Keratinocyte (primary cell): Measurements from ENCODE around the gene MSH2. TPM values are rescaled to one million over a fixed set of nuclear protein-coding genes. Genes with fewer than 3 reads are reported as not detected.

Experiments used
- DNase-seq: peaks from one replicate; pipeline ENCODE4 v3.0.0-alpha.2; 2011; ENCODE audit warnings: low read depth, missing footprints, low spot score
- FAIRE-seq: peaks from 2 replicates; lab custom pipeline; 2011; peaks lifted over from hg19 to GRCh38; lab: Jason Lieb, UNC
- H2AFZ ChIP-seq: 2 replicates; pipeline ENCODE4 v1.6.0; 2012; ENCODE audit warnings: low read length, control low read depth, inconsistent platforms; ENCODE audit not compliant: control insufficient read depth
- H3K27ac ChIP-seq: 2 replicates; pipeline ENCODE4 v1.5.1; 2011; ENCODE audit warnings: low read length; ENCODE audit not compliant: control insufficient read depth, insufficient read depth
- H3K27me3 ChIP-seq: 3 replicates; pipeline ENCODE4 v1.6.0; 2011; ENCODE audit warnings: low read length; ENCODE audit not compliant: control insufficient read depth, insufficient read depth; ENCODE audit errors: extremely low read depth
- H3K36me3 ChIP-seq, 2 experiments: 2 replicates in 1 of 2; 3 replicates in 1 of 2; pipeline ENCODE4 v1.5.1; 2011; ENCODE audit warnings: low read length in 2 of 2, mild to moderate bottlenecking in 1 of 2; ENCODE audit not compliant: control insufficient read depth in 2 of 2, insufficient read depth in 2 of 2; ENCODE audit errors: extremely low read depth in 1 of 2
- H3K4me1 ChIP-seq: 3 replicates; pipeline ENCODE4 v1.5.1; 2011; ENCODE audit warnings: low read length; ENCODE audit not compliant: control insufficient read depth, insufficient read depth; ENCODE audit errors: extremely low read depth
- H3K4me2 ChIP-seq: 3 replicates; pipeline ENCODE4 v1.6.0; 2011; ENCODE audit warnings: low read depth, low read length; ENCODE audit not compliant: control insufficient read depth, insufficient read depth; ENCODE audit errors: extremely low read depth
- H3K4me3 ChIP-seq, 3 experiments: fragments of 200-600 bp in 1 of 3; sonication (generic) in 1 of 3; 2 replicates in 2 of 3; 3 replicates in 1 of 3; pipeline ENCODE4 v1.5.1; 2011 to 2016; ENCODE audit warnings: low read length in 3 of 3, mild to moderate bottlenecking in 3 of 3, control low read depth in 2 of 3, inconsistent platforms in 1 of 3, low read depth in 1 of 3, mixed read lengths in 1 of 3, mixed run types in 1 of 3, moderate library complexity in 1 of 3; ENCODE audit not compliant: control insufficient read depth in 2 of 3, insufficient read depth in 2 of 3; ENCODE audit errors: extremely low read depth in 1 of 3
- H3K79me2 ChIP-seq: 2 replicates; pipeline ENCODE4 v1.6.0; 2012; ENCODE audit warnings: low read length; ENCODE audit not compliant: control insufficient read depth, insufficient read depth
- H3K9ac ChIP-seq: 3 replicates; pipeline ENCODE4 v1.6.0; 2011; ENCODE audit warnings: low read length; ENCODE audit not compliant: control insufficient read depth, insufficient read depth; ENCODE audit errors: extremely low read depth
- H3K9me1 ChIP-seq: 3 replicates; pipeline ENCODE4 v1.6.0; 2011; ENCODE audit warnings: low read length; ENCODE audit not compliant: control insufficient read depth, insufficient read depth; ENCODE audit errors: extremely low read depth
- H3K9me3 ChIP-seq: 2 replicates; pipeline ENCODE4 v1.5.1; 2012; ENCODE audit warnings: low read depth, low read length; ENCODE audit not compliant: control insufficient read depth
- H4K20me1 ChIP-seq: 3 replicates; pipeline ENCODE4 v1.6.0; 2011; ENCODE audit warnings: low read length; ENCODE audit not compliant: control insufficient read depth, insufficient read depth; ENCODE audit errors: extremely low read depth
- EZH2 ChIP-seq: IDR thresholded peaks from one replicate; pipeline ENCODE4 v1.6.1; 2012; ENCODE audit warnings: inconsistent platforms, mild to moderate bottlenecking, low read length, moderate library complexity
- dilution Hi-C: fragments of 300-500 bp; cut with MboI; formaldehyde crosslinking; loops from one replicate; pipeline ENCODE4 v1.7.0; 2020; ENCODE audit warnings: low sequenced_read_pairs; ENCODE audit not compliant: extremely low pct_ligation_motif_present
- polyA plus RNA-seq, 5 experiments: library from polyadenylated mRNA; depleted of rRNA in 3 of 5; stranded (reverse) in 3 of 5; stranded (forward) in 1 of 5; unstranded in 1 of 5; fragments of >200 nt; gene quantifications; 1 replicate in 1 of 5; 2 replicates in 3 of 5; 3 replicates in 1 of 5; pipeline versions ENCODE4 v1.2.1 to v1.2.3, GENCODE V29; 2011 to 2012; ENCODE audit warnings: missing spikeins in 2 of 5, low read depth in 1 of 5, low replicate concordance in 1 of 5
- TF ChIP-seq, protein P1 (sequence below), 3 experiments: IDR thresholded peaks in 1 of 3; conservative IDR thresholded peaks in 1 of 3; optimal IDR thresholded peaks in 1 of 3; 2 replicates in 2 of 3; 3 replicates in 1 of 3; pipeline versions ENCODE3 to v1.5.1; 2011; ENCODE audit warnings: low read length in 3 of 3, mild to moderate bottlenecking in 3 of 3, moderate library complexity in 2 of 3, control low read depth in 1 of 3, inconsistent platforms in 1 of 3; ENCODE audit not compliant: insufficient read depth in 2 of 3; ENCODE audit errors: extremely low read depth in 1 of 3

The MSH2 gene
- polyA plus RNA-seq, 1 donor (not counting 4 experiments of a cell fraction or from before 2014, with no cell fraction given): 16.8 TPM

DNA sequence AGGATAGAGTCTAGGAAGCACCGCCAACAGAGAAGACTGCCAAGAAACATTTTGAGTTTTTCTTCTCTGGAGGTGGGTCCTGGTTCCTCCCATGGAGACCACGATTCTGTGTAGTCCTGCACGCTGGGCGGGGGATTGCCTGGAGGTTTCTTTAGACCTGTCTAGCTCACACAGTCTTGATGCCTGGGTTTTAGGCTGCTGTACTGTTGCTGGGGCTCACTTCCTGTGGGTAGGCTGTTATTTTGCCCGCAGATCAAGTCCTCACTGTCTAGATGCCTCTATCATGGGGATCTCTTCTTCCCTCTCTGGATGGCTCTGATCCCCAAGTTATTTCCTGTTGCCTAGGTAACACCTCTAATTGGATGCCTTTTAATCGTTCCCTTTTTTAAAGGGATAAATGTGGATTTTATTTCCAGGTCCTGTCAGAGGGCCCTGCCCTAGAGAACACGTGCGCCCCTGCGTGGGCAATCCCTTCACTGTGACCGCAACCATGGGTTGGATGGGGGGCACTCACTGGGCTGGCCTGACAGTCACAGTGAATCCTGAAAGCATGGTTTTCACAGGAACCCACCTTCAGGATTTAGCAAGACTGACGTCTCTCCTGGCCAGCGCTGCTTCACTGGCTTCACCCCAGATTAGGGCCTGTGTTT is 115.7 kb downstream of the MSH2 start:
- H3K9me1 ChIP-seq: no peaks in the 10 kb centered on the region
- no peaks in the 10 kb centered on the region for H3K36me3 ChIP-seq
- H2AFZ ChIP-seq: no peak overlapping the region
- TF ChIP-seq EZH2: no peak
- TF ChIP-seq, protein P1, sequence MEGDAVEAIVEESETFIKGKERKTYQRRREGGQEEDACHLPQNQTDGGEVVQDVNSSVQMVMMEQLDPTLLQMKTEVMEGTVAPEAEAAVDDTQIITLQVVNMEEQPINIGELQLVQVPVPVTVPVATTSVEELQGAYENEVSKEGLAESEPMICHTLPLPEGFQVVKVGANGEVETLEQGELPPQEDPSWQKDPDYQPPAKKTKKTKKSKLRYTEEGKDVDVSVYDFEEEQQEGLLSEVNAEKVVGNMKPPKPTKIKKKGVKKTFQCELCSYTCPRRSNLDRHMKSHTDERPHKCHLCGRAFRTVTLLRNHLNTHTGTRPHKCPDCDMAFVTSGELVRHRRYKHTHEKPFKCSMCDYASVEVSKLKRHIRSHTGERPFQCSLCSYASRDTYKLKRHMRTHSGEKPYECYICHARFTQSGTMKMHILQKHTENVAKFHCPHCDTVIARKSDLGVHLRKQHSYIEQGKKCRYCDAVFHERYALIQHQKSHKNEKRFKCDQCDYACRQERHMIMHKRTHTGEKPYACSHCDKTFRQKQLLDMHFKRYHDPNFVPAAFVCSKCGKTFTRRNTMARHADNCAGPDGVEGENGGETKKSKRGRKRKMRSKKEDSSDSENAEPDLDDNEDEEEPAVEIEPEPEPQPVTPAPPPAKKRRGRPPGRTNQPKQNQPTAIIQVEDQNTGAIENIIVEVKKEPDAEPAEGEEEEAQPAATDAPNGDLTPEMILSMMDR (optimal IDR thresholded peaks at IDR 0.05 in 1 of 3, IDR thresholded peaks at IDR 0.05 in 1 of 3, conservative IDR thresholded peaks at IDR 0.05 in 1 of 3; ENCODE audit: extremely low read depth in 1 of 3, insufficient read depth in 2 of 3, low read length in 3 of 3): no peak
- H3K4me2 ChIP-seq: no peak overlapping the region
- no peak for DNase-seq
- no peak overlapping the region for H3K27ac ChIP-seq
- no peaks in the 10 kb centered on the region for H3K4me1 ChIP-seq
- no peak for FAIRE-seq
- dilution Hi-C loops: no loop called here
- H3K9ac ChIP-seq: no peak overlapping the region
- peaks cover 27% of the 10 kb centered on the region for H3K27me3 ChIP-seq
- H3K9me3 ChIP-seq: no peaks in the 10 kb centered on the region
- H3K79me2 ChIP-seq: no peaks in the 10 kb centered on the region
- H3K4me3 ChIP-seq: no peak overlapping the region
- no peaks in the 10 kb centered on the region for H4K20me1 ChIP-seq

DNA sequence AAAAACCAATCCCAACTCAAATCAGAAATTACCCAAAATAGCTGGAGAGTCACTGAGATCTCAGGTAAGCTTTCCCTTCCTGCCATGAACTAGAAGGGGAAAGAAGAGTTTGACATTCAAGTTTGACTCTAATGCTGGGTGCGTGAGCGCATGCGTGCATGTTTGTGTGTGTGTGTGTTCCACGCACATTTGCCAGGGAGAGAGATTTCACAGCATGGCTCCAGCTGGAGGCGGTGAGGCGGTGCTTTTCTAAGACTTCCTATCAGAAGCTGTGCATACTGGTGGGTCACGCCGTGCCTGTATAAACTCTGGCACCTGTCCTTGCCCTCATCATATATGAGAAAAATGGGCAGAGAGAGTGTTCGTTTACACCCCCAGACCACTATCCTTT is 116.2 kb downstream of the MSH2 start:
- H3K9ac ChIP-seq: no peak overlapping the region
- H3K4me2 ChIP-seq: no peak overlapping the region
- H3K9me3 ChIP-seq: no peaks in the 10 kb centered on the region
- H3K27ac ChIP-seq: no peak overlapping the region
- H3K27me3 ChIP-seq: peaks cover 29% of the 10 kb centered on the region
- H3K9me1 ChIP-seq: no peaks in the 10 kb centered on the region
- H3K4me3 ChIP-seq: no peak overlapping the region
- no peaks in the 10 kb centered on the region for H3K79me2 ChIP-seq
- no peaks in the 10 kb centered on the region for H4K20me1 ChIP-seq
- DNase-seq: no peak
- FAIRE-seq: no peak
- no peaks in the 10 kb centered on the region for H3K4me1 ChIP-seq
- no peaks in the 10 kb centered on the region for H3K36me3 ChIP-seq
- H2AFZ ChIP-seq: no peak overlapping the region
- TF ChIP-seq, protein P1 (optimal IDR thresholded peaks at IDR 0.05 in 1 of 3, IDR thresholded peaks at IDR 0.05 in 1 of 3, conservative IDR thresholded peaks at IDR 0.05 in 1 of 3; ENCODE audit: extremely low read depth in 1 of 3, insufficient read depth in 2 of 3, low read length in 3 of 3): no peak
- TF ChIP-seq EZH2: no peak
- dilution Hi-C loops: no loop called here
